ENCODE results near the gene STK33.

The STK33 gene

GRCh38 chr11:8601376-8602133, 7.5 kb upstream of the STK33 start:
- DNase-seq, result no peak

DNA sequence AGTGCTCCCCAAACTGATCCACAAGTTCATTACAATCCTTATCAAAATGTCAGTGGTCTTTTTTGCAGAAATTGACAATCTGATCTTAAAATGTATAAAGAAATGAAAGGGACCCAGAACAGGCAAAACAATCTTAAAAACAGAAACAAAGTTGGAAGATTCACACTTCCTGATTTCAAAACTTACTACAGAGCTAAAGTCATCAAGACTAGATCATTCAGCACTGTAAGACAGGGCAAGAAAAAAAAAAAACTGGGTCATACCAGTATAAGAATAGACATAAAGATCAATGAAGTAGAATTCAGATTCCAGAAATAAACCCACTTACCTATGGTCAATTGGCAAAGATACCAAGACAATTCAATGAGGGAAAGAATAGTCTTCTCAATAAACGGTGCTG, 4.5 kb upstream of the STK33 start:
- DNase-seq, result no peak

- no peak for DNase-seq
Observed at GRCh38 chr11:8597182-8597581, 3.2 kb upstream of the STK33 start.

- DNase-seq, result no peak
Observed at GRCh38 chr11:8596504-8597046, 2.5 kb upstream of the STK33 start.

- DNase-seq, result no peak
Observed at GRCh38 chr11:8593455-8593854, 573 bp downstream of the STK33 start.

DNA sequence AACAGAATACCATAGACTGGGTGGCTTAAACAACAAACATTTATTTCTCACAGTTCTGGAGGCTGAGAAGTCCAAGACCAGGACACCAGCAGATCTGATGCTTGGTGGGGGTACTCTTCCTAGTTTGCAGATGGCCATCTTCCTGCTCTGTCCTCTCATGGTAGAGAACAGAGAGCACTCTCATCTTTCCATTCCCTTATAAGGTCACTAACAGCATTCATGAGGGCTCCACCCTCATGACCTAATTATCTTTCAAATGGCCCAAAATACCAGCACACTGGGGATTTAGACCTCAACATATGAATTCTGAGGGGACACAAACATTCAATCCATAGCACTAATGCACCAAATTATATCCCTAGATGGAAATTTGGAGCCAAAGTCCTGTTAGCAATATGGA, 6.1 kb downstream of the STK33 start:
- DNase-seq, result no peak

DNA sequence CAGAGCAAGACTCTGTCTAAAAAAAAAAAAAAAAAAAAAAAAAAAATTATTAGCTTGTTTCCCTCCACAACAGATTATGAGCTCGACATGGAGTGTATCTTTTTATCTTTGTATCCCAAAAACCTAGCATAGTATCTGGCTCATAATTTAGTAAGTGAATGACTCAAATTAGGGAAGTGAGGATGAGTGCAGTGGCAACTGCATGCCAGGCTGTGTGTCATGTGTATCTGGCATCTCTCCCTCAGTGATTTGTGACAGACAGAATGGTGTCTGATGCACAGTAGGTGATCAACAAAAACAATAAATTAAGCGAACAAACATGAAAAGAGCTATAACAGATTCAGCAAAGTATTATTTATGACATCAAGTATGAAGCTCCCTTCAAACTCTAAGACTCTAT, 7.2 kb downstream of the STK33 start:
- DNase-seq, result no peak

DNA sequence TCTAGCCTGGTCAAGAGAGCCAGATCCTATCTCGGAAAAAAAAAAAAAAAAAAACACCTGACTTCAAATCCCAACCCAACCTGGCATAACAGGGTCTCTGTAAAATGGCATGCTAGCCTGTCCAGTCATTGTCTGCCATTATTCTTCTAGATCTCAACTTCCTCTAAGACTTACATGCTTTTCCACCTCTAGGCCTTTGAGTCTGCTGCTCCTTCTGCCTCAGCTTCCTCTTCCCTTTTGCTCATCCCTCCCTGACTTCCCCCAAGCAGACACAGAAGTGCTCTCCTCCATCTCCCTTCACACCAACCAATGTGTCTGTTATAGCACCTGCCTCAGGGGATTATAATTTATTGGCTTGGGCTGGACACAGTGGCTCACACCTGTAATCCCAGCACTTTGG, 7.8 kb downstream of the STK33 start:
- no peak for DNase-seq

DNA sequence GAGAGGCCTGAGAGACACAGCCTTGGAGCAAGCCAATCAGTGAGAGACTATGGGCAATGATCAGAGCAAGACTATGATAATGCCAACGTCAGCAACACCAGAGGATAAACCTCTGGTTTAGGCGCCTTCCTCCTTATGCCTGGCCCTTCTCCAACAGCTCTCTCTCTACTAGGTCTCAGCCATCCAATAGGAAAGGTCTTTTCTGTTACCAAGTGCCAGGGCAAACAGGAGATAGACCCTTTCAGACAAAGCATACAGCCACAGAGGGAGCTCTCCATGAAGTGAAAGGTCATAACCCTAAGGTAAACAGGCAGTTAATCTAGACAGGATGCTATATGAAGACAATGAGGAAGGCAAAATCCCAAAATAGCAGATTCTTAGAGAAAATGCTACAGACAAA, 9.5 kb downstream of the STK33 start:
- no peak for DNase-seq

DNA sequence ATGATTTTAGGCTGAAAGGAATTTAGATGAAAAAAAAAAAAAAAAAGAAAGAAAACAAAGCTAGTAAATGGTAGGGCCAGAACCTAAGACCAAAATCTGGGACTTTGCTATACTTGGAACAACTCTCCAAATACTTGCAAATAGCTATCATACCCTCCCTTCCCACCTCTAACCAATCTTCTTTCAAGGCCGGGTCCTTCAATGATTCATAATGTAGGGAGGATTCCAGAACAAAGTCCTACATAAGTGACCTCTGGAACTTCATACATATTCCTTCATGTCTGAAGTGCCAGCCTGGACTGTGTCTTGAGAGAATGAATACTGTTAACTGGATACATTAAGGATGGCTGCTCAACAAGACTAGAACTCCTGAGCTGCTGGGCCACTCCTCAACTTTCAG, 9.9 kb downstream of the STK33 start:
- no peak for DNase-seq

DNA sequence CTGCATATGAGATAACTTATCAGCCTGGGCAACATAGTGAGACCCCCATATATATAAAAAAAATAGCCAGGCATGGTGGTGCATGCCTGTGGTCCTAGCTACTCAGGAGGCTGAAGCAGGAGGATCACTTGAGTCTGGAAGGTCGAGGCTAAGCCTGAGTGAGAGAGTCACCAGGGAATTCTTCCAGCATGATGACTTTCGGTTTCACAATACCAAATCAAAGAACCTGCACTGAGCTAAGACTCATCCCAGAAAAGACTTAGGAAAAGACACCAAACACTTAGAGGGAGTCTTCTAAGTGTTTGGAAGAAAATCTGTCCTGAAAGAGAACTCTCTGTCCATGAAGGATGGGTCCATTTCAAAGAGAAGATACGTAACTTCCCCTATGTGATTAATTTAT, 12.7 kb downstream of the STK33 start:
- no peak for DNase-seq

GRCh38 chr11:8577791-8578581, 16.0 kb downstream of the STK33 start:
- no peak for DNase-seq

DNA sequence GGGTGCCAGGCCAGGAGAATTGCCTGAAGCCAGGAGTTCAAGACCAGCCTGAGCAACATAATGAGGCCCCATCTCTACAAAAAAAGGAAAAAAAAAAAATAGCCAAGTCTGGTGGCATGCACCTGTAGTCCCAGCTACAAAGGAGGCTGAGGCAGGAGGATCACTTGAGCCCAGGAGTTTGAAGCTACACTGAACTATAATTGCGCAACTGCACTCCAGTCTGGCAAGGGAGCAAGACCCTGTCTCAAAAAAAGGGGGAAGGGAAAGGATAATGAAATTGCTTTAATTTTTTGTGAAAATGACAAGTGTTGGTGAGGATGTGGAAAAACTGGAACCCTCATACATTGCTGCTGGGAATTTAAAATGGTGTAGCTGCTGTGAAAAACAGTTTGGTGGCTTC, 19.2 kb downstream of the STK33 start:
- no peak for DNase-seq

GRCh38 chr11:8573777-8574176, 20.3 kb downstream of the STK33 start:
- no peak for DNase-seq

GRCh38 chr11:8567602-8568198, 26.3 kb downstream of the STK33 start:
- no peak for DNase-seq

- no peak for DNase-seq
Observed at GRCh38 chr11:8566613-8567210, 27.3 kb downstream of the STK33 start.

GRCh38 chr11:8564526-8564925, 29.5 kb downstream of the STK33 start:
- DNase-seq, result no peak

GRCh38 chr11:8561461-8561860, 32.6 kb downstream of the STK33 start:
- DNase-seq, result no peak

DNA sequence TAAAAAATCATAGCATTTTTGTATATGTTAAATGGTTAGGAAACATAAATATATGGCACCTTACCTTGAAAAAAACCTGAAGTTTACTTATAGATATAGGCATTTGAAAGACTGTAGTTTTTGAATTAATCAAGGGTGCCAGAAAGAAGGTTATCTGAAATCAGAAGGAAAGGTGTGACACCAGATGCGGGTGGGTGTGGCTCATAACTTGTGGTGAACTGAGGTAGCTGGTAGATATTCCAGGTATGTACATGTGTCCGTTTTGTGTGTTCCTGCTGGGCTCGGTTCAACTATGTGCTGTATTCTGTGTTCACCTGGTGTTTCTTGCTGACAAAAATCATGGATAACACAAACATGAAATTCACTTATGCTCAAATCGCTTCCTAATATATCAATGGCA, 35.6 kb downstream of the STK33 start:
- no peak for DNase-seq

GRCh38 chr11:8545698-8546366, 48.2 kb downstream of the STK33 start:
- no peak for DNase-seq

DNA sequence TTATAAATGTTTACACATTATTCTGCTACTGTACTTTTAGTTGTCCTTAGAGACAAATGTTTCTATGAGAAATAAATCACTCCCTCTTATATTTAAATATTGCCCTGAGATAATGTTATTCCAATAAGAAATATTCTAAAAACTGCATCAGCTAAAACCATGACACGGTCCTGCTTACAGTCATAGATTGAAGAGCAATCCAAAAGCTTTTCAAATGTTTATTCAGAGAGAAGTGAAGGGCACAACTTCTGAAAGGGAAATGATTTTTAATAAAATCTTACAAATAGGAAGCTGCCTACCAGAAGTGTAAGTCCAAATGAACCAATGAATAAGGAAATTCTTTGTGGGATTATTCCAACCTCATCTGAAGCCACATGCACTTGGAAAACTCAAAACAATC, 49.2 kb downstream of the STK33 start:
- DNase-seq, result no peak

DNA sequence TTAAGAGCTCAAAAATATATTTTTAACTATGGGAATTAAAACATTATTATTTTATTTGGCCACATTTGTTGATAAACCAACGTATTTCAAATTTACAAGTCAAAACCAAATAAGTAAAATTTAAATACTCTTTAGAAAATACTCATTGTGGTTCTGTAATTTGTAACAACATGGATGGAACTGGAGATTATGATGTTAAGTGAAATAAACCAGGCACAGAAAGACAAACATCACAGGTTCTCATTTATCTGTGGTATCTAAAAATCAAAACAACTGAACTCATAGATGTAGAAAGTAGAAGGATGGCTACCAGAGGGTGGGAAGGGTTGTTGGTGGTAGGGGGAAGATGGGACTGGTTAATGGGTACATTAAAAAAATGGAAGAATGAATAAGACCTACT, 50.8 kb downstream of the STK33 start:
- DNase-seq, result no peak

DNA sequence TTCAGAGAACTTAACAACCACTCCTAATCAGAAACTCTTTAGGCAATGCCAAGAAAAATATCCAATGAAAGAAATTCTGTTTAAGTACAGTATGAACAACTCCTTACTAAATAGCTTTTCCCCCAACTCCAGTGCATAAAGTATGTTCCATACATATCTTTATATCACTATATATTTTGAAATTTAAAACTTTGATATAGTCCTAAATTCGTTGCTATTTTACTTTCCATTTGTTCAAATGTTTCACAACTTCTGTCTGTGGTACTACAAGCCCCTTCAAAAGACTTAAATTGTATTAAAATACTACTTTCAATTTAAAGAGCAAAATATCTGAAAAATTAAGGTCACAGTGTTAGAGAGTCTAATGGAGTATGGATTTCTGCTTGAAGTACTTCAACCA, 52.6 kb downstream of the STK33 start:
- no peak for DNase-seq

Data from cerebellar nuclear complex (tissue), 1 donor.